HepG2 (cell line): Measurements from ENCODE around the gene ECD. TPM values are rescaled to one million over a fixed set of nuclear protein-coding genes. Genes with fewer than 3 reads are reported as not detected.

Experiments
- E2F2 ChIP-seq: sonication (generic); formaldehyde crosslinking; IDR thresholded peaks from 2 replicates; pipeline ENCODE4 v1.4.0; 2020; ENCODE audit warnings: missing genetic modification reagents, borderline replicate concordance
- GPN1 ChIP-seq: sonication (generic); formaldehyde crosslinking; IDR thresholded peaks from 2 replicates; pipeline ENCODE4 v1.5.1; 2020; ENCODE audit warnings: missing genetic modification reagents, borderline replicate concordance
- HNRNPK ChIP-seq: fragments of 200-400 bp; formaldehyde crosslinking; IDR thresholded peaks from 2 replicates; pipeline ENCODE4 v1.6.1; 2018; ENCODE audit warnings: low read length, low read depth, moderate library complexity, mild to moderate bottlenecking; ENCODE audit not compliant: poor library complexity, severe bottlenecking
- KAT8 ChIP-seq: IDR thresholded peaks from 2 replicates; pipeline ENCODE4 v1.6.1; 2016; ENCODE audit warnings: missing genetic modification reagents, missing compliant biosample characterization
- KLF16 ChIP-seq, 2 experiments: sonication (generic) in 1 of 2; formaldehyde crosslinking in 1 of 2; IDR thresholded peaks; 2 replicates each; pipeline versions ENCODE4 v1.6.1 to v1.8.0; 2016 to 2023; ENCODE audit warnings: missing genetic modification reagents in 2 of 2, missing compliant biosample characterization in 1 of 2
- KMT2A ChIP-seq: sonication (generic); formaldehyde crosslinking; IDR thresholded peaks from 2 replicates; pipeline ENCODE4 v1.4.0; 2020; ENCODE audit warnings: missing genetic modification reagents
- MEIS1 ChIP-seq: sonication (generic); formaldehyde crosslinking; IDR thresholded peaks from 2 replicates; pipeline ENCODE4 v1.9.0; 2021; ENCODE audit warnings: mild to moderate bottlenecking, missing genetic modification reagents, moderate library complexity, borderline replicate concordance
- MIER2 ChIP-seq: IDR thresholded peaks from 2 replicates; pipeline ENCODE4 v1.6.1; 2016; ENCODE audit warnings: missing biosample characterization, missing genetic modification reagents
- MTF2 ChIP-seq: sonication (generic); formaldehyde crosslinking; IDR thresholded peaks from 2 replicates; pipeline ENCODE4 v1.5.0; 2020; ENCODE audit warnings: missing genetic modification reagents, borderline replicate concordance
- NFAT5 ChIP-seq: sonication (generic); formaldehyde crosslinking; IDR thresholded peaks from 2 replicates; pipeline ENCODE4 v1.4.0; 2020; ENCODE audit warnings: missing genetic modification reagents
- STAT5B ChIP-seq: sonication (generic); formaldehyde crosslinking; IDR thresholded peaks from 2 replicates; pipeline ENCODE4 v1.4.0; 2020; ENCODE audit warnings: missing genetic modification reagents
- TEF ChIP-seq: sonication (generic); formaldehyde crosslinking; IDR thresholded peaks from 2 replicates; pipeline ENCODE4 v1.5.0; 2020; ENCODE audit warnings: missing genetic modification reagents
- TFE3 ChIP-seq: IDR thresholded peaks from 2 replicates; pipeline ENCODE4 v1.6.1; 2016
- ZEB1 ChIP-seq: IDR thresholded peaks from 2 replicates; pipeline ENCODE4 v1.6.1; 2012; ENCODE audit warnings: mild to moderate bottlenecking, low read depth, inconsistent platforms; ENCODE audit not compliant: insufficient replicate concordance
- ZNF280B ChIP-seq: sonication (generic); formaldehyde crosslinking; IDR thresholded peaks from 2 replicates; pipeline ENCODE4 v1.5.0; 2020; ENCODE audit warnings: missing genetic modification reagents, mild to moderate bottlenecking, borderline replicate concordance
- polyA plus RNA-seq, 8 experiments: library from polyadenylated mRNA; depleted of rRNA in 3 of 8; stranded (reverse) in 7 of 8; unstranded in 1 of 8; fragments of >200 nt; fragmentation: Illumina TruSeq in 4 of 8; extraction: Trizol in 4 of 8; gene quantifications; 2 replicates each; pipeline versions ENCODE4 v1.2.1 to v1.2.3, GENCODE V29; 2011 to 2016; ENCODE audit warnings: low read depth in 4 of 8, missing spikeins in 1 of 8, mixed read lengths in 1 of 8; ENCODE audit not compliant: insufficient read depth in 1 of 8
- total RNA-seq, 5 experiments: library from RNA; depleted of rRNA; stranded (reverse); fragments of >200 nt; fragmentation: Illumina TruSeq; extraction: Trizol; gene quantifications; 2 replicates each; pipeline ENCODE4 v1.2.3, GENCODE V29; 2016; ENCODE audit warnings: low read depth in 1 of 5

The ECD gene
- total and polyA plus RNA-seq, 2 of the 13 experiments (the other 11 are each of a cell fraction or from before 2014, with no cell fraction given), result 21.5 to 27.6 TPM

- TF ChIP-seq E2F2 (CRISPR knock-in tag) (0 out of 2 replicates have a peak, but pooled peaks have one; percentile 6), NFAT5 (CRISPR knock-in tag) (peak; percentile 87), GPN1 (CRISPR knock-in tag) (no peak; the same call in 1 of the 2 replicates), HNRNPK (peak; percentile 54), KAT8 (CRISPR knock-in tag) (peak; percentile 83), ZEB1 (peak; percentile 65), MIER2 (peak; percentile 70; the same call in 1 of the 2 replicates), MEIS1 (CRISPR knock-in tag) (no peak), KMT2A (CRISPR knock-in tag) (peak; percentile 86; the same call in 1 of the 2 replicates), MTF2 (no peak), STAT5B (CRISPR knock-in tag) (peak; percentile 86; the same call in 1 of the 2 replicates), TFE3 (0 out of 2 replicates have a peak, but pooled peaks have one; percentile 29), KLF16 (CRISPR knock-in tag; IDR thresholded peaks at IDR 0.05) (peak in 1 of 2 experiments; percentile 89; a peak in 2 of 4 replicates), ZNF280B (CRISPR knock-in tag) (peak; percentile 81; the same call in 1 of the 2 replicates), TEF (no peak)
These were observed 71.1 kb downstream of the ECD start, which contains the start of gene P4HA1 (continued) for GRCh38 chr10:73096449-73097304.
